Liver (tissue), 9 donors: Measurements from ENCODE around the gene RGS17. TPM values are rescaled to one million over a fixed set of nuclear protein-coding genes. Genes with fewer than 3 reads are reported as not detected.

ENCODE experiments used
- DNase-seq: peaks from one replicate; pipeline ENCODE4 v3.0.0-alpha.2; 2017; ENCODE audit warnings: low spot score
- H3K27ac ChIP-seq, 2 donors: one replicate each; pipeline ENCODE4 v1.7.0; 2013; ENCODE audit warnings: inconsistent platforms in 2 of 2, low read length in 2 of 2, control low read depth in 1 of 2, low read depth in 1 of 2, mild to moderate bottlenecking in 1 of 2
- H3K27me3 ChIP-seq, 4 donors: one replicate each; pipeline versions ENCODE4 v1.6.1 to v1.7.0; 2013; ENCODE audit warnings: low read length in 3 of 4, inconsistent platforms in 1 of 4, mild to moderate bottlenecking in 1 of 4, moderate library complexity in 1 of 4; ENCODE audit not compliant: control insufficient read depth in 4 of 4, insufficient read depth in 4 of 4
- H3K36me3 ChIP-seq, 4 donors: one replicate each; pipeline versions ENCODE4 v1.6.1 to v1.7.0; 2013; ENCODE audit warnings: low read length in 3 of 4, mild to moderate bottlenecking in 3 of 4, low read depth in 1 of 4, moderate library complexity in 1 of 4; ENCODE audit not compliant: control insufficient read depth in 4 of 4, insufficient read depth in 3 of 4
- H3K4me1 ChIP-seq, 4 donors: one replicate each; pipeline versions ENCODE4 v1.6.1 to v1.7.0; 2013; ENCODE audit warnings: low read length in 3 of 4, mild to moderate bottlenecking in 3 of 4, moderate library complexity in 1 of 4; ENCODE audit not compliant: control insufficient read depth in 4 of 4, insufficient read depth in 4 of 4
- H3K4me3 ChIP-seq, 3 donors: one replicate each; pipeline versions ENCODE4 v1.6.1 to v1.7.0; 2013; ENCODE audit warnings: low read length in 3 of 3, control low read depth in 1 of 3, low read depth in 1 of 3, mild to moderate bottlenecking in 1 of 3
- H3K9ac ChIP-seq, 2 donors: one replicate each; pipeline ENCODE4 v1.7.0; 2013; ENCODE audit warnings: low read length in 2 of 2, mild to moderate bottlenecking in 2 of 2, moderate library complexity in 2 of 2, control low read depth in 1 of 2, low read depth in 1 of 2
- H3K9me3 ChIP-seq, 4 donors: one replicate each; pipeline versions ENCODE4 v1.6.1 to v1.7.0; 2013; ENCODE audit warnings: low read length in 3 of 4; ENCODE audit not compliant: control insufficient read depth in 4 of 4
- EGR1 ChIP-seq, 2 donors: IDR thresholded peaks; 2 replicates each; pipeline ENCODE4 v1.6.1; 2016 to 2018; ENCODE audit warnings: antibody characterized with exemption in 2 of 2, low read depth in 2 of 2
- FOXA1 ChIP-seq: IDR thresholded peaks from 2 replicates; pipeline ENCODE4 v1.6.1; 2016; ENCODE audit warnings: antibody characterized with exemption
- FOXA2 ChIP-seq: IDR thresholded peaks from 2 replicates; pipeline ENCODE4 v1.6.1; 2016; ENCODE audit warnings: antibody characterized with exemption
- GABPA ChIP-seq, 2 donors: IDR thresholded peaks in 1 of 2; conservative IDR thresholded peaks in 1 of 2; 2 replicates each; pipeline ENCODE4 v1.6.1; 2016; ENCODE audit warnings: antibody characterized with exemption in 2 of 2, mild to moderate bottlenecking in 1 of 2, moderate library complexity in 1 of 2
- HNF4A ChIP-seq, 2 donors: conservative IDR thresholded peaks; 2 replicates each; pipeline ENCODE4 v1.6.1; 2016; ENCODE audit warnings: antibody characterized with exemption in 2 of 2, mild to moderate bottlenecking in 2 of 2
- HNF4G ChIP-seq: IDR thresholded peaks from 2 replicates; pipeline ENCODE4 v1.6.1; 2016; ENCODE audit warnings: antibody characterized with exemption
- JUND ChIP-seq, 2 donors: IDR thresholded peaks; 2 replicates each; pipeline ENCODE4 v1.6.1; 2016; ENCODE audit warnings: antibody characterized with exemption in 2 of 2
- NR2F2 ChIP-seq: IDR thresholded peaks from 2 replicates; pipeline ENCODE4 v1.6.1; 2016; ENCODE audit warnings: antibody characterized with exemption
- RAD21 ChIP-seq, 2 donors: IDR thresholded peaks; 2 replicates each; pipeline ENCODE4 v1.6.1; 2016; ENCODE audit warnings: antibody characterized with exemption in 2 of 2, mild to moderate bottlenecking in 2 of 2
- RXRA ChIP-seq, 2 donors: IDR thresholded peaks; 2 replicates each; pipeline ENCODE4 v1.6.1; 2017 to 2018; ENCODE audit warnings: antibody characterized with exemption in 2 of 2, mild to moderate bottlenecking in 1 of 2
- TAF1 ChIP-seq: conservative IDR thresholded peaks from 2 replicates; pipeline ENCODE4 v1.6.1; 2016; ENCODE audit warnings: antibody characterized with exemption, mild to moderate bottlenecking
- YY1 ChIP-seq: IDR thresholded peaks from 2 replicates; pipeline ENCODE4 v1.6.1; 2016; ENCODE audit warnings: antibody characterized with exemption, mild to moderate bottlenecking
- whole genome bisulfite sequencing: extraction: QIAGEN DNeasy Blood & Tissue Kit; methylation state at CpG from one replicate; pipeline ENCODE4 v1.1.7; 2013; 5-methylcytosine and 5-hydroxymethylcytosine counted together
- polyA plus RNA-seq, 2 donors: library from polyadenylated mRNA; stranded (reverse) in 1 of 2; unstranded in 1 of 2; fragments of 200-250 nt in 1 of 2; fragments of >200 nt in 1 of 2; fragmentation: Nextera tagmentation in 1 of 2; extraction: Ambion mirVana in 1 of 2; gene quantifications; one replicate each; pipeline versions ENCODE4 v1.2.1 to v1.2.3, GENCODE V29; 2013 to 2015
- total RNA-seq, 2 donors: library from RNA; depleted of rRNA; stranded (reverse); fragments of >200 nt; gene quantifications; one replicate each; pipeline ENCODE4 v1.2.3, GENCODE V29; 2014
- TF ChIP-seq, protein P1 (sequence below): fragments of 150-350 bp; IDR thresholded peaks from 2 replicates; pipeline ENCODE4 v1.5.1; 2017; ENCODE audit warnings: improper control_type of control experiment, low read depth, low read length; ENCODE audit not compliant: missing input control
- TF ChIP-seq, protein P2 (sequence below): IDR thresholded peaks from 2 replicates; pipeline ENCODE4 v1.6.1; 2016; ENCODE audit warnings: antibody characterized with exemption
- TF ChIP-seq, protein P3 (sequence below): IDR thresholded peaks from 2 replicates; pipeline ENCODE4 v1.6.1; 2016; ENCODE audit warnings: antibody characterized with exemption
- TF ChIP-seq, protein P4 (sequence below): IDR thresholded peaks from 2 replicates; pipeline ENCODE4 v1.6.1; 2016; ENCODE audit warnings: antibody characterized with exemption, mild to moderate bottlenecking
- donor health status: healthy.
- donor health status: healthy.
- donor health status: healthy.
- donor health status: healthy.
- donor health status: healthy.

The RGS17 gene
- total and polyA plus RNA-seq, 4 donors, result under 0.01 to 0.09 (median 0.03) TPM

DNA sequence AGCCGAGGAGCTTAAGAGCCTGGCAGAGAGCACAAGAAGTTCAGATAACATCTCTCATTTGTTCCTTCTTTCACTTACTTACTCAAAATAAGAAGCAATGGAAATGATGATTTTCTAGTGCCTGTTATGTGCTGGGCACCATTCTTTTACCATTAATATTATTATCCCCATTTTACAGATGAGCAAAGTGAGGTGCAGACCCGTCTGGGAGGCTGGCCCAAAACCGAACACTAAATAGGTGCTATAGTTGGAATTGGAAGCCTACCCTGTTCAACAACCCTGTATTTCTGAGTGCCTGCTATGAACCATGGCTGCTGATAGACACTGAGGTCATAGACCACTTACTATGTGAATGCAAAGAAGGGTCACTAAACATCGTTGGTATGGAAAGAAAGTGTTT lies 103.6 kb downstream of the RGS17 start:
- H3K27me3 ChIP-seq, result no peaks in the 10 kb centered on the region
- no peak overlapping the region for H3K4me3 ChIP-seq
- WGBS, result 90% methylated on average over 4 of the region's 4 CpGs
- no peak for TF ChIP-seq NR2F2
- no peak for TF ChIP-seq FOXA1
- H3K4me1 ChIP-seq, result peaks cover 0 to 20% (median 7%) of the 10 kb centered on the region in 4 donors
- no peak overlapping the region for H3K27ac ChIP-seq
- no peak for DNase-seq
- H3K36me3 ChIP-seq, result no peaks in the 10 kb centered on the region
- H3K9ac ChIP-seq, result no peak overlapping the region
- H3K9me3 ChIP-seq, result no peaks in the 10 kb centered on the region

DNA sequence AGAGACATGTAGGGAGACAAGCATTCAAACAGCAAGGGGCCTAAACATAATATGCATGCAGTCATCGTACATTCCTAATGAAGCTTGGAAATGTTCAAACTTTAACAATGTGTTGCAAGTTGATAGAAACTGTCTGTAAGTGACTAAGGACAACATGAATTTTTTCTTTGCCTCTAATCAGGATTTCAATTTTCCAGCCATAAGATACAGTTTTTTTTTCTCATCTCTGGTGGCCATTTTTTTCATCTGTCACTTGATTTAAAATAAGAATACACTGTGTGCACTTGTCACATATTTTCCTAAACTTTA lies 106.4 kb downstream of the RGS17 start:
- no peaks in the 10 kb centered on the region for H3K36me3 ChIP-seq
- 2% methylated on average over 1 of the region's 1 CpG for WGBS
- H3K27ac ChIP-seq, result no peak overlapping the region
- no peaks in the 10 kb centered on the region for H3K27me3 ChIP-seq
- TF ChIP-seq, protein P1, sequence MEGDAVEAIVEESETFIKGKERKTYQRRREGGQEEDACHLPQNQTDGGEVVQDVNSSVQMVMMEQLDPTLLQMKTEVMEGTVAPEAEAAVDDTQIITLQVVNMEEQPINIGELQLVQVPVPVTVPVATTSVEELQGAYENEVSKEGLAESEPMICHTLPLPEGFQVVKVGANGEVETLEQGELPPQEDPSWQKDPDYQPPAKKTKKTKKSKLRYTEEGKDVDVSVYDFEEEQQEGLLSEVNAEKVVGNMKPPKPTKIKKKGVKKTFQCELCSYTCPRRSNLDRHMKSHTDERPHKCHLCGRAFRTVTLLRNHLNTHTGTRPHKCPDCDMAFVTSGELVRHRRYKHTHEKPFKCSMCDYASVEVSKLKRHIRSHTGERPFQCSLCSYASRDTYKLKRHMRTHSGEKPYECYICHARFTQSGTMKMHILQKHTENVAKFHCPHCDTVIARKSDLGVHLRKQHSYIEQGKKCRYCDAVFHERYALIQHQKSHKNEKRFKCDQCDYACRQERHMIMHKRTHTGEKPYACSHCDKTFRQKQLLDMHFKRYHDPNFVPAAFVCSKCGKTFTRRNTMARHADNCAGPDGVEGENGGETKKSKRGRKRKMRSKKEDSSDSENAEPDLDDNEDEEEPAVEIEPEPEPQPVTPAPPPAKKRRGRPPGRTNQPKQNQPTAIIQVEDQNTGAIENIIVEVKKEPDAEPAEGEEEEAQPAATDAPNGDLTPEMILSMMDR, result no peak
- no peak for TF ChIP-seq GABPA (IDR thresholded peaks at IDR 0.05 in 1 of 2, conservative IDR thresholded peaks at IDR 0.05 in 1 of 2)
- no peak for TF ChIP-seq HNF4A (conservative IDR thresholded peaks at IDR 0.05)
- TF ChIP-seq, protein P2, sequence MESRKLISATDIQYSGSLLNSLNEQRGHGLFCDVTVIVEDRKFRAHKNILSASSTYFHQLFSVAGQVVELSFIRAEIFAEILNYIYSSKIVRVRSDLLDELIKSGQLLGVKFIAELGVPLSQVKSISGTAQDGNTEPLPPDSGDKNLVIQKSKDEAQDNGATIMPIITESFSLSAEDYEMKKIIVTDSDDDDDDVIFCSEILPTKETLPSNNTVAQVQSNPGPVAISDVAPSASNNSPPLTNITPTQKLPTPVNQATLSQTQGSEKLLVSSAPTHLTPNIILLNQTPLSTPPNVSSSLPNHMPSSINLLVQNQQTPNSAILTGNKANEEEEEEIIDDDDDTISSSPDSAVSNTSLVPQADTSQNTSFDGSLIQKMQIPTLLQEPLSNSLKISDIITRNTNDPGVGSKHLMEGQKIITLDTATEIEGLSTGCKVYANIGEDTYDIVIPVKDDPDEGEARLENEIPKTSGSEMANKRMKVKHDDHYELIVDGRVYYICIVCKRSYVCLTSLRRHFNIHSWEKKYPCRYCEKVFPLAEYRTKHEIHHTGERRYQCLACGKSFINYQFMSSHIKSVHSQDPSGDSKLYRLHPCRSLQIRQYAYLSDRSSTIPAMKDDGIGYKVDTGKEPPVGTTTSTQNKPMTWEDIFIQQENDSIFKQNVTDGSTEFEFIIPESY, result no peak
- TF ChIP-seq, protein P3, sequence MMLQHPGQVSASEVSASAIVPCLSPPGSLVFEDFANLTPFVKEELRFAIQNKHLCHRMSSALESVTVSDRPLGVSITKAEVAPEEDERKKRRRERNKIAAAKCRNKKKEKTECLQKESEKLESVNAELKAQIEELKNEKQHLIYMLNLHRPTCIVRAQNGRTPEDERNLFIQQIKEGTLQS, result no peak
- no peak for TF ChIP-seq FOXA2
- no peak for TF ChIP-seq YY1
- no peak for TF ChIP-seq NR2F2
- TF ChIP-seq FOXA1, result no peak
- TF ChIP-seq TAF1, result no peak
- no peak for TF ChIP-seq JUND (IDR thresholded peaks at IDR 0.05)
- no peak for TF ChIP-seq HNF4G
- no peak for TF ChIP-seq RXRA (IDR thresholded peaks at IDR 0.05)
- no peak for TF ChIP-seq RAD21 (IDR thresholded peaks at IDR 0.05)
- no peak for TF ChIP-seq EGR1 (IDR thresholded peaks at IDR 0.05; ENCODE audit: low read depth in 2 of 2)
- TF ChIP-seq, protein P4, sequence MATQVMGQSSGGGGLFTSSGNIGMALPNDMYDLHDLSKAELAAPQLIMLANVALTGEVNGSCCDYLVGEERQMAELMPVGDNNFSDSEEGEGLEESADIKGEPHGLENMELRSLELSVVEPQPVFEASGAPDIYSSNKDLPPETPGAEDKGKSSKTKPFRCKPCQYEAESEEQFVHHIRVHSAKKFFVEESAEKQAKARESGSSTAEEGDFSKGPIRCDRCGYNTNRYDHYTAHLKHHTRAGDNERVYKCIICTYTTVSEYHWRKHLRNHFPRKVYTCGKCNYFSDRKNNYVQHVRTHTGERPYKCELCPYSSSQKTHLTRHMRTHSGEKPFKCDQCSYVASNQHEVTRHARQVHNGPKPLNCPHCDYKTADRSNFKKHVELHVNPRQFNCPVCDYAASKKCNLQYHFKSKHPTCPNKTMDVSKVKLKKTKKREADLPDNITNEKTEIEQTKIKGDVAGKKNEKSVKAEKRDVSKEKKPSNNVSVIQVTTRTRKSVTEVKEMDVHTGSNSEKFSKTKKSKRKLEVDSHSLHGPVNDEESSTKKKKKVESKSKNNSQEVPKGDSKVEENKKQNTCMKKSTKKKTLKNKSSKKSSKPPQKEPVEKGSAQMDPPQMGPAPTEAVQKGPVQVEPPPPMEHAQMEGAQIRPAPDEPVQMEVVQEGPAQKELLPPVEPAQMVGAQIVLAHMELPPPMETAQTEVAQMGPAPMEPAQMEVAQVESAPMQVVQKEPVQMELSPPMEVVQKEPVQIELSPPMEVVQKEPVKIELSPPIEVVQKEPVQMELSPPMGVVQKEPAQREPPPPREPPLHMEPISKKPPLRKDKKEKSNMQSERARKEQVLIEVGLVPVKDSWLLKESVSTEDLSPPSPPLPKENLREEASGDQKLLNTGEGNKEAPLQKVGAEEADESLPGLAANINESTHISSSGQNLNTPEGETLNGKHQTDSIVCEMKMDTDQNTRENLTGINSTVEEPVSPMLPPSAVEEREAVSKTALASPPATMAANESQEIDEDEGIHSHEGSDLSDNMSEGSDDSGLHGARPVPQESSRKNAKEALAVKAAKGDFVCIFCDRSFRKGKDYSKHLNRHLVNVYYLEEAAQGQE, result no peak
- no peaks in the 10 kb centered on the region for H3K9me3 ChIP-seq
- peaks cover 0 to 20% (median 7%) of the 10 kb centered on the region in 4 donors for H3K4me1 ChIP-seq
- no peak overlapping the region for H3K4me3 ChIP-seq
- no peak overlapping the region for H3K9ac ChIP-seq
- DNase-seq, result no peak
